ENCODE data around the gene RFFL.
A peak's percentile ranks its signal among the peaks of the same experiment; 100 is the strongest.

GRCh38 chr17:35017021-35017420 lies 46.5 kb downstream of the RFFL start:
- TF ChIP-seq CTCF (IDR thresholded peaks at IDR 0.05) = no peak
- TF ChIP-seq POLR2A (IDR thresholded peaks at IDR 0.05) = peak in 1 of 2 donors; percentile 70
